GM12875 (cell line): ENCODE results near the gene LDLRAD4.

Experiments
- H3K4me3 ChIP-seq: one replicate; pipeline ENCODE4 v1.5.1; 2011; ENCODE audit warnings: low read depth, low read length, control low read depth
- TF ChIP-seq, protein P1 (sequence below): IDR thresholded peaks from 2 replicates; pipeline ENCODE4 v1.5.1; 2011; ENCODE audit warnings: low read depth, mild to moderate bottlenecking, control low read depth, inconsistent platforms, low read length, moderate library complexity, borderline replicate concordance; ENCODE audit not compliant: insufficient read depth

The LDLRAD4 gene

GRCh38 chr18:13616525-13617035, 398.0 kb downstream of the LDLRAD4 start:
- H3K4me3 ChIP-seq = no peak overlapping the region
- TF ChIP-seq, protein P1, sequence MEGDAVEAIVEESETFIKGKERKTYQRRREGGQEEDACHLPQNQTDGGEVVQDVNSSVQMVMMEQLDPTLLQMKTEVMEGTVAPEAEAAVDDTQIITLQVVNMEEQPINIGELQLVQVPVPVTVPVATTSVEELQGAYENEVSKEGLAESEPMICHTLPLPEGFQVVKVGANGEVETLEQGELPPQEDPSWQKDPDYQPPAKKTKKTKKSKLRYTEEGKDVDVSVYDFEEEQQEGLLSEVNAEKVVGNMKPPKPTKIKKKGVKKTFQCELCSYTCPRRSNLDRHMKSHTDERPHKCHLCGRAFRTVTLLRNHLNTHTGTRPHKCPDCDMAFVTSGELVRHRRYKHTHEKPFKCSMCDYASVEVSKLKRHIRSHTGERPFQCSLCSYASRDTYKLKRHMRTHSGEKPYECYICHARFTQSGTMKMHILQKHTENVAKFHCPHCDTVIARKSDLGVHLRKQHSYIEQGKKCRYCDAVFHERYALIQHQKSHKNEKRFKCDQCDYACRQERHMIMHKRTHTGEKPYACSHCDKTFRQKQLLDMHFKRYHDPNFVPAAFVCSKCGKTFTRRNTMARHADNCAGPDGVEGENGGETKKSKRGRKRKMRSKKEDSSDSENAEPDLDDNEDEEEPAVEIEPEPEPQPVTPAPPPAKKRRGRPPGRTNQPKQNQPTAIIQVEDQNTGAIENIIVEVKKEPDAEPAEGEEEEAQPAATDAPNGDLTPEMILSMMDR = no peak

DNA sequence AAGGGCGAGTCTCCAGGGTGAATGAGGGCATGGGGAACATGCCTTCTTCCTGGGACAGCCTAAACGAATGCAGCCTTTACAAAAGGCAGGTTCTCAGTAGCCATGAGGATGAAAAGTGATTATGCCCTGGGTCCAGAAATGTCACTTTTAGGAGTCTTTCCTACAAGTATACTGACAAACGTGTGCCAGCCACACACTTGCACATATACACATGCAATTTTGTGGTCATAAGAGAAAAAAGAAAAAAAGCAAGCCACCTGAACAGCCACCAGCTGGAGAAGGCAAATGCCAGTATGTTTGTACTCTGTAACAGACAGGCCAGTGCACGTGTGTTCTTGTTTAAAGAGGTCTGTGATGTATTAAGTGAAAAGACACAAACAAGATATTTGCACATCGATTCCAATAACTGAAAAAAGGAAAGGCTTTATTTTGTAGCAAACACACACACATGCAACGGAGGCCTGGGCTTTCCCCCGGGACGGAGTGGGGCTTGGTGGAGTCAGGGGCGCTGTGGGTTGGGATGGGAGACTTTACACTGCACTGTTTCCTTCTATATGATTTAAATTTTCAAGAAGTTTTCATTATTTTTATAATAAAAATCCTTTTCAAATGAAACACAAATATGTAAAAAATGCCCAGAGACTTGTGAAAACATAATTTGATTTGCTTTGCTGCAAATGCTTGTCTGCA, 399.4 kb downstream of the LDLRAD4 start:
- H3K4me3 ChIP-seq = no peak overlapping the region

GRCh38 chr18:13618760-13619438, 400.3 kb downstream of the LDLRAD4 start:
- H3K4me3 ChIP-seq = no peak overlapping the region
- TF ChIP-seq, protein P1 = no peak

More for the DNA sequence above, 399.4 kb downstream of the LDLRAD4 start:
- TF ChIP-seq, protein P1 = no peak

- TF ChIP-seq, protein P1 = no peak
- H3K4me3 ChIP-seq = no peak overlapping the region
Measured at GRCh38 chr18:13619505-13620205, 401.1 kb downstream of the LDLRAD4 start.

GRCh38 chr18:13620206-13620672, 401.7 kb downstream of the LDLRAD4 start:
- TF ChIP-seq, protein P1 = no peak
- no peak overlapping the region for H3K4me3 ChIP-seq

DNA sequence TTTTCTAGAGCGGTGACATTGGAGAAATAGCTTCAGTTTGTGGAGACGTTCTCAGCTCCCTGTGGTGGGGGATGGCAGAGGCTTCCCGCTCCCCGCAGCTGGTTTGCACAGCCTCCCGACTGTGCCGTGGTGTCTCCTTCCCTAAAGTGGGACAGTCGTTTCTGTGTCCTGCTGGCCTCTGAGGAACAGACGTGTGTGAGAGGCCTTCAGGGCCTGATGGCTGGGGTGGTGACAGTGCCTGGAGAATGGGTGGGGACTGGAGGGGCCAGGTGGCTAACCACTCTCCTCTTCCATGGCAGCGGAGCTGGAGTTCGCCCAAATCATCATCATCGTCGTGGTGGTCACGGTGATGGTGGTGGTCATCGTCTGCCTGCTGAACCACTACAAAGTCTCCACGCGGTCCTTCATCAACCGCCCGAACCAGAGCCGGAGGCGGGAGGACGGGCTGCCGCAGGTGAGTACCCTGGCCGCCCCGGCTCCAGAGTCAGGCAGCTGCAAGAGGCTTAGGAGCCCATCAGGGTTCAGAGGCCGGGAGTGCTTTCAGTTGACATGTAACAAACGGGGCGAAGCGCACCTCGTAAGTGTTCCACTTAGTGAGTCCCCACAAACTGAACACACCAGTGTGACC, 402.4 kb downstream of the LDLRAD4 start:
- H3K4me3 ChIP-seq = no peak overlapping the region
- TF ChIP-seq, protein P1 = no peak
